GM12878 (cell line): ENCODE measurements around the gene CACNA2D3.

ENCODE experiments used
- CBFB ChIP-seq: IDR thresholded peaks from 2 replicates; pipeline ENCODE4 v1.6.1; 2016; ENCODE audit warnings: antibody characterized with exemption, low read depth
- HDGF ChIP-seq: fragments of 450-650 bp; IDR thresholded peaks from 2 replicates; pipeline ENCODE4 v1.6.1; 2016; ENCODE audit warnings: antibody characterized with exemption
- MYC ChIP-seq: IDR thresholded peaks from 2 replicates; pipeline ENCODE4 v1.6.1; 2011; ENCODE audit warnings: mild to moderate bottlenecking, low read length, moderate library complexity, inconsistent platforms; ENCODE audit not compliant: insufficient read depth, insufficient replicate concordance, insufficient read length, severe bottlenecking
- NR2C2 ChIP-seq: IDR thresholded peaks from 2 replicates; pipeline ENCODE4 v1.6.1; 2011; ENCODE audit warnings: borderline replicate concordance, low read depth; ENCODE audit not compliant: control insufficient read depth, insufficient read length
- TAF1 ChIP-seq: IDR thresholded peaks from 2 replicates; pipeline ENCODE4 v1.6.1; 2011; ENCODE audit warnings: mild to moderate bottlenecking, low read depth, low read length, borderline replicate concordance
- TF ChIP-seq, protein P1 (sequence below): IDR thresholded peaks from 2 replicates; pipeline ENCODE4 v1.6.1; 2011; ENCODE audit warnings: low read depth, mild to moderate bottlenecking, low read length, moderate library complexity, borderline replicate concordance; ENCODE audit errors: extremely low read depth

- TF ChIP-seq HDGF (no peak), CBFB (no peak), NR2C2 (no peak), TAF1 (no peak), MYC (no peak)
- TF ChIP-seq, protein P1, sequence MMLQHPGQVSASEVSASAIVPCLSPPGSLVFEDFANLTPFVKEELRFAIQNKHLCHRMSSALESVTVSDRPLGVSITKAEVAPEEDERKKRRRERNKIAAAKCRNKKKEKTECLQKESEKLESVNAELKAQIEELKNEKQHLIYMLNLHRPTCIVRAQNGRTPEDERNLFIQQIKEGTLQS: no peak
Measured at GRCh38 chr3:54744291-54744690, 621.9 kb downstream of the CACNA2D3 start.
